K562 (cell line): Measurements from ENCODE around the gene NEURL2. TPM values are rescaled to one million over a fixed set of nuclear protein-coding genes. Genes with fewer than 3 reads are reported as not detected.
A peak's percentile ranks its signal among the peaks of the same experiment; 100 is the strongest.

Experiments
- ESRRA ChIP-seq: fragments of 450-650 bp; IDR thresholded peaks from 2 replicates; pipeline ENCODE4 v1.6.1; 2014; ENCODE audit warnings: low read depth, mild to moderate bottlenecking, moderate library complexity, borderline replicate concordance
- HCFC1 ChIP-seq: IDR thresholded peaks from 2 replicates; pipeline ENCODE4 v1.6.1; 2012; ENCODE audit warnings: low read depth, low read length, improper control_type of control experiment
- KAT8 ChIP-seq: fragments of 450-650 bp; IDR thresholded peaks from 2 replicates; pipeline ENCODE4 v1.6.1; 2016; ENCODE audit warnings: low read depth, mild to moderate bottlenecking
- MCM2 ChIP-seq: fragments of 450-650 bp; IDR thresholded peaks from 2 replicates; pipeline ENCODE4 v1.6.1; 2017; ENCODE audit warnings: low read depth, mild to moderate bottlenecking
- MXI1 ChIP-seq: IDR thresholded peaks from 2 replicates; pipeline ENCODE4 v1.6.1; 2011; ENCODE audit warnings: low read depth, mild to moderate bottlenecking, improper control_type of control experiment, low read length
- NBN ChIP-seq: fragments of 450-650 bp; IDR thresholded peaks from 2 replicates; pipeline ENCODE4 v1.6.1; 2016; ENCODE audit warnings: low read depth, mild to moderate bottlenecking
- NONO ChIP-seq, 2 experiments: fragments of 200-400 bp in 1 of 2; fragments of 450-650 bp in 1 of 2; formaldehyde crosslinking in 1 of 2; IDR thresholded peaks; 2 replicates each; pipeline ENCODE4 v1.6.1; 2017; ENCODE audit warnings: low read depth in 2 of 2, mild to moderate bottlenecking in 2 of 2, moderate library complexity in 2 of 2, low read length in 1 of 2
- REST ChIP-seq, 2 experiments: fragments of 450-650 bp; formaldehyde crosslinking in 1 of 2; IDR thresholded peaks; 2 replicates each; pipeline versions ENCODE4 v1.4.0 to v1.6.1; 2014 to 2020; ENCODE audit warnings: mild to moderate bottlenecking in 2 of 2, borderline replicate concordance in 1 of 2, low read depth in 1 of 2
- SMARCB1 ChIP-seq: IDR thresholded peaks from 2 replicates; pipeline ENCODE4 v1.6.1; 2011; ENCODE audit warnings: improper control_type of control experiment, low read depth; ENCODE audit not compliant: insufficient read length
- SMC3 ChIP-seq: conservative IDR thresholded peaks from 2 replicates; pipeline ENCODE4 v1.6.1; 2011; ENCODE audit warnings: low read depth, low read length, improper control_type of control experiment; ENCODE audit not compliant: insufficient read depth
- TAF9B ChIP-seq: fragments of 450-650 bp; IDR thresholded peaks from 2 replicates; pipeline ENCODE4 v1.6.1; 2018; ENCODE audit warnings: mild to moderate bottlenecking; ENCODE audit not compliant: partially characterized antibody
- TOE1 ChIP-seq, 2 experiments: fragments of 450-650 bp in 1 of 2; sonication (generic) in 1 of 2; formaldehyde crosslinking in 1 of 2; IDR thresholded peaks; 2 replicates each; pipeline versions ENCODE4 v1.7.1 to v1.8.0; 2016 to 2022; ENCODE audit warnings: borderline replicate concordance in 2 of 2, mild to moderate bottlenecking in 2 of 2, antibody characterized with exemption in 1 of 2, inconsistent platforms in 1 of 2, low read depth in 1 of 2, missing genetic modification reagents in 1 of 2, moderate library complexity in 1 of 2
- USF1 ChIP-seq: sonication (generic); formaldehyde crosslinking; IDR thresholded peaks from 2 replicates; pipeline ENCODE4 v1.9.0; 2022; ENCODE audit warnings: mild to moderate bottlenecking, missing genetic modification reagents
- polyA plus RNA-seq, 8 experiments: library from polyadenylated mRNA; depleted of rRNA in 4 of 8; stranded (reverse) in 5 of 8; unstranded in 3 of 8; fragments of >200 nt; fragmentation: Nextera tagmentation in 2 of 8; fragmentation: Illumina TruSeq in 1 of 8; extraction: Ambion mirVana in 2 of 8; extraction: Trizol in 1 of 8; gene quantifications; 2 replicates each; pipeline versions ENCODE4 v1.2.1 to v1.2.3, GENCODE V29; 2011 to 2014; ENCODE audit warnings: inconsistent platforms in 1 of 8, missing spikeins in 1 of 8
- total RNA-seq, 7 experiments: library from RNA; depleted of rRNA in 6 of 7; stranded (reverse); fragments of >200 nt in 6 of 7; fragmentation: Illumina TruSeq in 2 of 7; extraction: Trizol in 2 of 7; gene quantifications; 2 replicates each; pipeline versions ENCODE4 v1.2.1 to v1.2.3, GENCODE V29; 2011 to 2021; ENCODE audit warnings: low replicate concordance in 1 of 7

NEURL2 gene
- total and polyA plus RNA-seq, 9 of the 15 experiments (the other 6 are each of a cell fraction or from before 2014, with no cell fraction given), result 0.22 to 1.9 (median 0.50) TPM; not detected in 1

GRCh38 chr20:45890985-45891983, at the start of gene NEURL2, which contains the start of gene CTSA (continued):
- TF ChIP-seq REST (IDR thresholded peaks at IDR 0.05; ENCODE audit: borderline replicate concordance) (peak; percentile 97), REST (CRISPR knock-in tag; IDR thresholded peaks at IDR 0.05; ENCODE audit: low read depth) (no peak), KAT8 (peak; percentile 77; the same call in 1 of the 2 replicates), SMC3 (0 out of 2 replicates have a peak, but pooled peaks have one; percentile 31), SMARCB1 (no peak), ESRRA (peak; percentile 88), HCFC1 (peak; percentile 74), USF1 (CRISPR knock-in tag) (peak; percentile 100), MCM2 (no peak), TOE1 (IDR thresholded peaks at IDR 0.05; ENCODE audit: borderline replicate concordance) (peak; percentile 97), TOE1 (CRISPR knock-in tag; IDR thresholded peaks at IDR 0.05; ENCODE audit: borderline replicate concordance, low read depth) (no peak), TAF9B (peak; percentile 79), NBN (0 out of 2 replicates have a peak, but pooled peaks have one; percentile 49), NONO (IDR thresholded peaks at IDR 0.05; ENCODE audit: low read depth in 2 of 2, low read length in 1 of 2) (peak; percentile 10 to 47; a peak in 1 of 4 replicates), MXI1 (peak; percentile 36; the same call in 1 of the 2 replicates)
